Thyroid gland (tissue), 4 donors: Measurements from ENCODE around the gene ARFGAP3. TPM values are rescaled to one million over a fixed set of nuclear protein-coding genes. Genes with fewer than 3 reads are reported as not detected.

Experiments used
- DNase-seq, 2 donors: peaks; one replicate each; pipeline ENCODE4 v3.0.0-alpha.2; 2019
- H3K27ac ChIP-seq, 3 donors: fragments of 200-600 bp; sonication (generic); 1 replicate in 2 of 3; 2 replicates in 1 of 3; pipeline ENCODE4 v1.5.1; 2016 to 2019; ENCODE audit warnings: mild to moderate bottlenecking in 1 of 3, moderate library complexity in 1 of 3
- H3K27me3 ChIP-seq: fragments of 200-600 bp; sonication (generic); one replicate; pipeline ENCODE4 v1.5.1; 2019
- H3K36me3 ChIP-seq, 2 donors: fragments of 200-600 bp; sonication (generic); one replicate each; pipeline ENCODE4 v1.5.1; 2016 to 2019
- H3K4me1 ChIP-seq, 2 donors: fragments of 200-600 bp; sonication (generic); one replicate each; pipeline ENCODE4 v1.5.1; 2017 to 2019
- H3K4me3 ChIP-seq, 3 donors: fragments of 200-600 bp; sonication (generic); replicated peaks in 1 of 3; 1 replicate in 2 of 3; 2 replicates in 1 of 3; pipeline ENCODE4 v1.5.1; 2016; ENCODE audit warnings: mild to moderate bottlenecking in 1 of 3
- H3K9me3 ChIP-seq: fragments of 200-600 bp; sonication (generic); one replicate; pipeline ENCODE4 v1.5.1; 2017
- POLR2A ChIP-seq, 2 donors: fragments of 450-650 bp; IDR thresholded peaks; one replicate each; pipeline ENCODE4 v1.6.1; 2017; ENCODE audit warnings: antibody characterized with exemption in 2 of 2, mild to moderate bottlenecking in 2 of 2, moderate library complexity in 1 of 2
- WGBS, 2 donors: methylation state at CpG; one replicate each; pipeline ENCODE4 v1.1.5; 2017; 5-methylcytosine and 5-hydroxymethylcytosine counted together
- intact Hi-C: fragments of 100-400 bp; cut with DNase I; formaldehyde crosslinking; loops from one replicate; pipeline ENCODE4 v1.15.1; 2023
- total RNA-seq, 4 donors: library from RNA; depleted of rRNA; stranded (reverse); fragments of >200 nt; gene quantifications; one replicate each; pipeline ENCODE4 v1.2.3, GENCODE V29; 2016
- TF ChIP-seq, protein P1 (sequence below), 6 experiments: fragments of 200-600 bp in 3 of 6; fragments of 450-650 bp in 3 of 6; sonication (generic) in 3 of 6; IDR thresholded peaks; one replicate each; pipeline ENCODE4 v1.5.1; 2016 to 2019; ENCODE audit warnings: antibody characterized with exemption in 6 of 6, mild to moderate bottlenecking in 2 of 6, inconsistent platforms in 1 of 6, moderate library complexity in 1 of 6

Gene ARFGAP3
- total RNA-seq, 4 donors from 2014 or later, result 82.3 to 106 (median 94.2) TPM

DNA sequence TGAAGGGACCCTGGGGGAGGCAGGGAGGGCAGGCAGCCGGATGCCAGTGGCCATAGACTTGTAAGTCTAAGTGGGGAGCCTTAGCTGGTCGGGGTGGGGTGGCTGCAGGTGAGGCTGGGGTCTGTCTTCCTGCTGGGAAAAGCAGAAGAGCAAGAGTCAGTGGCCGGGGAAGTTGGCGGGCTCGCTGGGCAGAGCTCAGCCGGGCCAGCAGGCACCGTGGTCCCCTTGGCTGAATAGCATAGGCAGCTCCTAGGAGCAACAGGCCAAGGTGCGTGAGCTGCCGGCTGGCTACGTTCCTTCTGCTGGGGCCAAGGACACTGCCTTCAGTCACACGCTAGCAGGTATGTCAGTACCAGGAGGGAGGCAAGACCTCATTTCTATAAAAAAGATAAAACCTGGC is 68.6 kb downstream of the ARFGAP3 start:
- H3K4me3 ChIP-seq, result no peak overlapping the region
- no peaks in the 10 kb centered on the region for H3K27me3 ChIP-seq
- intact Hi-C loops, result loop anchor here (5.0 kb wide), 1 partner anchor 64 kb away; no protein-coding TSS in a partner anchor
- H3K27ac ChIP-seq, result no peak overlapping the region
- TF ChIP-seq, protein P1, sequence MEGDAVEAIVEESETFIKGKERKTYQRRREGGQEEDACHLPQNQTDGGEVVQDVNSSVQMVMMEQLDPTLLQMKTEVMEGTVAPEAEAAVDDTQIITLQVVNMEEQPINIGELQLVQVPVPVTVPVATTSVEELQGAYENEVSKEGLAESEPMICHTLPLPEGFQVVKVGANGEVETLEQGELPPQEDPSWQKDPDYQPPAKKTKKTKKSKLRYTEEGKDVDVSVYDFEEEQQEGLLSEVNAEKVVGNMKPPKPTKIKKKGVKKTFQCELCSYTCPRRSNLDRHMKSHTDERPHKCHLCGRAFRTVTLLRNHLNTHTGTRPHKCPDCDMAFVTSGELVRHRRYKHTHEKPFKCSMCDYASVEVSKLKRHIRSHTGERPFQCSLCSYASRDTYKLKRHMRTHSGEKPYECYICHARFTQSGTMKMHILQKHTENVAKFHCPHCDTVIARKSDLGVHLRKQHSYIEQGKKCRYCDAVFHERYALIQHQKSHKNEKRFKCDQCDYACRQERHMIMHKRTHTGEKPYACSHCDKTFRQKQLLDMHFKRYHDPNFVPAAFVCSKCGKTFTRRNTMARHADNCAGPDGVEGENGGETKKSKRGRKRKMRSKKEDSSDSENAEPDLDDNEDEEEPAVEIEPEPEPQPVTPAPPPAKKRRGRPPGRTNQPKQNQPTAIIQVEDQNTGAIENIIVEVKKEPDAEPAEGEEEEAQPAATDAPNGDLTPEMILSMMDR (IDR thresholded peaks at IDR 0.05), result no peak
- no peak for TF ChIP-seq POLR2A (IDR thresholded peaks at IDR 0.05)
- no peak for DNase-seq
- peaks cover 7 to 8% of the 10 kb centered on the region in 2 donors for H3K4me1 ChIP-seq
- 90 to 91% methylated on average over 10 to 11 of the region's 11 CpGs for WGBS, 2 donors
- no peaks in the 10 kb centered on the region for H3K9me3 ChIP-seq
- no peaks in the 10 kb centered on the region for H3K36me3 ChIP-seq

DNA sequence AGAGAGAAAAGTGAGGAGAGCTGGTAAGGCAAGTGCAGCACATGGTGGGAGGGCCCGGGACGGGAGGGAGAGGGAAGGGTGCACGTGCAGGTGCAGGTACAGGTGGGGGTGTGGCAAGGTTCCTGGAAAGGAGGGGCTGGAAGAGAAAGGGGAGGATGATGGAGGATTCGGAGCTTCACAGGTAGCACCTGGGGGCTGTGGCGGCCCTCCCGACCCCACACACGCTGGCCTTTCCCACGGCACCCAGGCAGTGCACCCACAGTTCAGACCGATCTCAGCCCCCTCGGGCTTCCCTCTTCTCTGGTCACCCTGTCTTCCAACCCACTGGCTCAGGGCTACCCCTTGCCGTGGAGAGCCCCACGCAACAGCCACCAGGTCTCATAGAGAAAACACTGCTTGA is 69.1 kb downstream of the ARFGAP3 start:
- TF ChIP-seq, protein P1 (IDR thresholded peaks at IDR 0.05), result no peak
- no peak for TF ChIP-seq POLR2A (IDR thresholded peaks at IDR 0.05)
- H3K36me3 ChIP-seq, result no peaks in the 10 kb centered on the region
- H3K4me1 ChIP-seq, result peaks cover 11 to 12% of the 10 kb centered on the region in 2 donors
- no peak for DNase-seq
- H3K4me3 ChIP-seq, result no peak overlapping the region
- H3K27me3 ChIP-seq, result no peaks in the 10 kb centered on the region
- H3K27ac ChIP-seq, result no peak overlapping the region
- intact Hi-C loops, result loop anchor here (5.0 kb wide), 1 partner anchor 64 kb away; no protein-coding TSS in a partner anchor
- 91% methylated on average over 12 of the region's 12 CpGs for WGBS, 2 donors
- no peaks in the 10 kb centered on the region for H3K9me3 ChIP-seq

DNA sequence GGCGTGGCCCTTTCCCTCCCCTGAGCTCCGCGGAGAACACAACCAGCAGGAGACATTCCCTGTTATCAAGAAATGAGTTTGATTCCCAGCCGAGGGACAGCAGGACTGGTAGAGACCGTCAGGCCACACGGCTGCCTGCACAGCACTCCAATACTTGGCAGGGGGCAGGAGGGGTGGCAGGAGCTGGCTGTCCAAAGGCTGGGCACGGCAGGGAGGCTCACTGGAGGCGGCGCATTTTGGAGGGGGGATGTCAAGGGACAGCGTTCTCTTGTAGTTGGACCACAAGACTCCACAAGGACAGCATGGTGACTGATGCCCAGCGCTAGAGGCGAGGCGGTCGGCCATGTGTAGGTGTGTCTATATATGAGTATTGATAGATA is 69.7 kb downstream of the ARFGAP3 start:
- Histone ChIP-seq H3K36me3 (no peaks in the 10 kb centered on the region), H3K4me1 (peaks cover 12 to 16% of the 10 kb centered on the region in 2 donors), H3K27me3 (no peaks in the 10 kb centered on the region), H3K4me3 (no peak overlapping the region), H3K9me3 (no peaks in the 10 kb centered on the region), H3K27ac (no peak overlapping the region)
- intact Hi-C loops, result loop anchor here (5.0 kb wide), 1 partner anchor 65 kb away; no protein-coding TSS in a partner anchor
- no peak for DNase-seq
- TF ChIP-seq, protein P1 (IDR thresholded peaks at IDR 0.05), result no peak
- TF ChIP-seq POLR2A (IDR thresholded peaks at IDR 0.05), result no peak
- WGBS, 2 donors, result 85 to 93% methylated on average over 11 to 13 of the region's 14 CpGs

DNA sequence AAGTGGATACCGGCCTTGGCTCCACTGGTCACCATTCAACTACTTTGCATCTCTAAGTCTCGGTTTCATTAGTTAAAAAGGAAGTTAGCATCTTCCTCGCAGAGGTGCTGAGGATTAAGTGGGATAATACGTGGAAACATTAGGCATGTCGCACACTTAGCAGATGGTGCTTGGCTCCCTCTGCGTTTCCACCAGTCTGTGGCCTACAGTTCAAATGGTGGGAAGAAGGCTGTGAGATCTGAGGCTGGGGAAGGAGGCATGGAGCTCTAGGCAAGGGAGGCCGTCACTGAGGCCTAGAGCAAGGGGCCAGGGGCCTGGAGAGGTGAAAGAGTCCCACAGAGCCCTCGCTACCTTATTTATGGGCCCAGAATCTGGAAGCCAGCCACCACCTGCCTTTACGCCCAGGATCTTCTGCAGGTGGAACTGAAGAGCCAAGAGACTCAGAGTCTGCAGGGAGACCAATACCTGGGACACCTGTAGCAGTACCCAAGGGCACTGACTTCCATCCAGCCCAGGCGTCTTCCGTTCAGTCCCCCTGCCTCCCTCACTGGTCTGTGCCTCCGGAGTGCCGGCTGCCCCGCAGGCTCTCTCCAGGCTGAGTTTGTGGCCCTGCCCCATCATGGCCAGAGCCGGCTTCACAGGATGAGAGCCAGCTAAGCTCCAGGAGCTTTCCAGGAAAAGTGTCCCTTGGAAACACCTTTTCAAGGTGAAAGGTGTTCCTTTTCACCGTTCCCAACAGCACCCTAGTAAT is 70.3 kb downstream of the ARFGAP3 start:
- TF ChIP-seq, protein P1 (IDR thresholded peaks at IDR 0.05), result no peak
- TF ChIP-seq POLR2A (IDR thresholded peaks at IDR 0.05), result no peak
- DNase-seq, result no peak
- WGBS, 2 donors, result 92 to 95% methylated on average over 11 to 16 of the region's 16 CpGs
- Histone ChIP-seq H3K36me3 (no peaks in the 10 kb centered on the region), H3K4me1 (peaks cover 12 to 16% of the 10 kb centered on the region in 2 donors), H3K4me3 (no peak overlapping the region), H3K27me3 (no peaks in the 10 kb centered on the region), H3K9me3 (no peaks in the 10 kb centered on the region), H3K27ac (no peak overlapping the region)
- intact Hi-C loops, result loop anchor here (5.0 kb wide), 1 partner anchor 66 kb away; no protein-coding TSS in a partner anchor
